Measurements from ENCODE around the gene CELA2B.

CELA2B gene

GRCh38 chr1:15523104-15524020 is 47.5 kb downstream of the CELA2B start:
- H3K27ac ChIP-seq, result peak overlapping the region; percentile 93
- no peak for DNase-seq (ENCODE audit: low read depth, low spot score)

GRCh38 chr1:15524021-15524282 is 48.0 kb downstream of the CELA2B start, which contains the start of gene CASP9:
TSS of gene CASP9 (minus strand) at chr1:15524215. CDS start at chr1:15524200, 15 bp downstream.
- H3K27ac ChIP-seq, result peak within 1 kb of the TSS; percentile 93
- DNase-seq (ENCODE audit: low read depth, low spot score), result no peak

GRCh38 chr1:15524283-15525049 is 48.6 kb downstream of the CELA2B start:
- DNase-seq (ENCODE audit: low read depth, low spot score), result peak; percentile 78
- peak overlapping the region; percentile 93 for H3K27ac ChIP-seq

- DNase-seq (ENCODE audit: low read depth, low spot score), result peak; percentile 90
Measured at GRCh38 chr1:15525050-15526020, 49.4 kb downstream of the CELA2B start.

GRCh38 chr1:15526021-15526489 is 50.2 kb downstream of the CELA2B start:
- no peak for DNase-seq (ENCODE audit: low read depth, low spot score)
- H3K27ac ChIP-seq, result peak overlapping the region; percentile 93

More at GRCh38 chr1:15525050-15526020, 49.4 kb downstream of the CELA2B start:
- H3K27ac ChIP-seq, result peak overlapping the region; percentile 93

- peak; percentile 100 for DNase-seq (ENCODE audit: low read depth, low spot score)
- peak within 1 kb of the TSS; percentile 93 for H3K27ac ChIP-seq
Measured at GRCh38 chr1:15526490-15527339, 50.8 kb downstream of the CELA2B start, which contains the start of gene DNAJC16. TSS of gene DNAJC16 (plus strand) at chr1:15526848. CDS start at chr1:15529106, 2,258 bp downstream.

- DNase-seq (ENCODE audit: low read depth, low spot score), result no peak
- H3K27ac ChIP-seq, result no peak overlapping the region
Measured at GRCh38 chr1:15531003-15531402, 55.1 kb downstream of the CELA2B start.

- no peak for DNase-seq (ENCODE audit: low read depth, low spot score)
- H3K27ac ChIP-seq, result no peak overlapping the region
Measured at GRCh38 chr1:15531682-15532081, 55.8 kb downstream of the CELA2B start.

- no peak for DNase-seq (ENCODE audit: low read depth, low spot score)
Measured at GRCh38 chr1:15538771-15539170, 62.9 kb downstream of the CELA2B start.

GRCh38 chr1:15540186-15540585 is 64.3 kb downstream of the CELA2B start:
- no peak overlapping the region for H3K27ac ChIP-seq
- no peak for DNase-seq (ENCODE audit: low read depth, low spot score)

More at GRCh38 chr1:15538771-15539170, 62.9 kb downstream of the CELA2B start:
- H3K27ac ChIP-seq, result no peak overlapping the region
